Motor neuron (in vitro differentiated cells): ENCODE results near the gene SPAG16. TPM values are rescaled to one million over a fixed set of nuclear protein-coding genes. Genes with fewer than 3 reads are reported as not detected.
"Not testable (repeated sequence)": the region's sequence is repeated elsewhere in the genome, so short reads cannot be mapped to it uniquely, and the experiment has no call there.

Experiments used
- ATAC-seq, 8 experiments: fragments of 200-7000 bp; cut with Tn5 transposase; replicated peaks in 6 of 8; 2 replicates each; pipeline ENCODE4 v1.8.0; 2021; ENCODE audit warnings: mild to moderate bottlenecking in 8 of 8, moderate library complexity in 8 of 8
- H3K27ac ChIP-seq, 2 donors: fragments of 250-450 bp; sonication (Bioruptor Pico); 2 replicates each; pipeline ENCODE4 v1.9.0; 2021; ENCODE audit warnings: antibody characterized with exemption in 2 of 2, mild to moderate bottlenecking in 2 of 2, moderate library complexity in 1 of 2
- H3K4me1 ChIP-seq, 2 donors: fragments of 250-450 bp; sonication (Bioruptor Pico); replicated peaks in 1 of 2; 2 replicates each; pipeline ENCODE4 v1.6.1; 2021; ENCODE audit warnings: antibody characterized with exemption in 2 of 2, mild to moderate bottlenecking in 2 of 2, moderate library complexity in 1 of 2
- H3K4me3 ChIP-seq, 5 donors: fragments of 250-450 bp; sonication (Bioruptor Pico); 2 replicates each; pipeline ENCODE4 v1.9.0; 2021; ENCODE audit warnings: antibody characterized with exemption in 5 of 5, mild to moderate bottlenecking in 5 of 5, moderate library complexity in 4 of 5
- WGBS, 10 experiments: fragments of 450-650 bp; shearing (Covaris generic); methylation state at CpG; one replicate each; pipeline ENCODE4 v1.0.0; 2022; 5-methylcytosine and 5-hydroxymethylcytosine counted together
- in situ Hi-C, 9 experiments: fragments of 400-800 bp; cut with MboI; loops; one replicate each; pipeline ENCODE4 v1.15.0; 2021; ENCODE audit warnings: low sequenced_read_pairs in 9 of 9, low pct_unique_long_range_greater_than_20kb in 2 of 9; ENCODE audit not compliant: unreplicated experiment in 9 of 9
- total RNA-seq, 8 experiments: library from RNA; unstranded; fragments of 300-600 nt; gene quantifications; 2 replicates each; pipeline versions ENCODE4 v1.2.3 to v1.2.4, GENCODE V29; 2022

SPAG16 gene
- total RNA-seq, 8 experiments from 2014 or later, result 13.2 to 123 (median 34.7) TPM

DNA sequence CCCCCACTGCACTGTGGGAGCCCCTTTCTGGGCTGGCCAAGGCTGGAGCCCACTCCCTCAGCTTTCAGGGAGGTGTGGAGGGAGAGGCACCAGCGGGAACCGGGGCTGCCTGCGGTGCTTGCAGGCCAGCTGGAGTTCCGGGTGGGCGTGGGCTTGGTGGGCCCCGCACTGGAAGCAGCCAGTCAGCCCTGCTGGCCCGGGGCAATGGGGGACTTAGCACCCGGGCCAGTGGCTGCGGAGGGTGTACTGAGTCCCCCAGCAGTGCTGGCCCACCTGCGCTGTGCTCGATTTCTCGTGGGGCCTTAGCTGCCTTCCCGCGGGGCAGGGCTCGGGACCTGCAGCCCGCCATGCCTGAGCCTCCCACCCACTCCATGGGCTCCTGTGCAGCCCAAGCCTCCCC lies 434.1 kb downstream of the SPAG16 start:
- H3K4me3 ChIP-seq, in situ Hi-C loops, H3K4me1 ChIP-seq, H3K27ac ChIP-seq, ATAC-seq: not testable (repeated sequence)
- 100% methylated on average over 1 of the region's 16 CpGs; no CpG with 5 or more reads in 9 of the 10 experiments for WGBS, 10 experiments

DNA sequence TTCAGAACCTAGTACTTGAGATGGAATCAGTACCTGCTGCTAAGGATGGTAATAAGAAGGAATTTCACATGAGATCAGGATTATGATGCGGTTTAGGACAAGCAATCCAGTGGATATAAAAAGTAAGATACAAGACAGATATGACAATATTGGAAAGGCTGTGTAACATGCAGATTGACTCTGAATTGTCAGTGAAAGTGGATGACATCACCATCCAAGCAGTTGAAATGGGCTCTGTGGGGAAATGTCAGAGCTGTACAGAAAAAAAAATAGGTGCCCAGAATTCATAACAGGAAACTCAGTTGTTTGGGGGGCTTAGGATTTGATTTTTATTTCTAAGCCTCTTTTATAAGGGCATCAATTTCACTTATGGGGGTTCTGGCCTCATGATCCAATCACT lies 438.3 kb downstream of the SPAG16 start:
- WGBS, 10 experiments, result 0 to 100% (median 65%) methylated on average over 1 of the region's 1 CpG; no CpG with 5 or more reads in 2 of the 10 experiments
- H3K4me1 ChIP-seq, result peaks cover 9 to 10% of the 10 kb centered on the region in 2 donors
- in situ Hi-C loops, result no loop called here
- no peak overlapping the region for H3K4me3 ChIP-seq
- peak in 5 of 8 experiments; percentile 54 to 86 (median 80) for ATAC-seq
- H3K27ac ChIP-seq, result no peak overlapping the region

DNA sequence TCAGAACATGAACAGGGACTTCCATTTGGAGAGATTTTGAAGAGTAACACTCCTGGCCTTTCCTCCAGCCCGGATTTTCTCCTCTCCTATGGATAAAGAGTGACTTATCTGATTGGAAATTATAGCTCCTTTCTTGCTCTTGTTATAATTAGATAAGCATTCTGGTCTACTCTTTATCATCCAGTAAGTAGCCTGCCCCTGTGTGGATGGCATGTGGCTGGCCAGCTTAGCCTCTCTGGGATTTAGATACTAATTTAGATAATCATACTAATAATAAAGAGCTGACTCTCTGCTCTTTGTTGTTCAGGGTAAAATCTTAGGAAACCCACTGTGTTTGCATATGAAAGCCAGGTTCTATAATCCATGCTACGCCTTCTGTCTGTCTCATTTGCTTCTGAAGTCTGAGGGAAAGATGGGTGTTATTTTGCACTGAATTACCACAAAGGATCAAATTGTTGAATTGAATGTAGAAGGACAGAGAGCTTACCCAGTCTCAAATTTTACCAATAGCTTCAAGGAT lies 438.8 kb downstream of the SPAG16 start:
- in situ Hi-C loops, result no loop called here
- WGBS, 10 experiments, result 0 to 83% (median 40%) methylated on average over 1 to 2 of the region's 2 CpGs; no CpG with 5 or more reads in 4 of the 10 experiments
- peaks cover 9 to 10% of the 10 kb centered on the region in 2 donors for H3K4me1 ChIP-seq
- no peak overlapping the region for H3K27ac ChIP-seq
- H3K4me3 ChIP-seq, result no peak overlapping the region
- peak in 4 of 8 experiments; percentile 35 to 56 (median 48) for ATAC-seq

DNA sequence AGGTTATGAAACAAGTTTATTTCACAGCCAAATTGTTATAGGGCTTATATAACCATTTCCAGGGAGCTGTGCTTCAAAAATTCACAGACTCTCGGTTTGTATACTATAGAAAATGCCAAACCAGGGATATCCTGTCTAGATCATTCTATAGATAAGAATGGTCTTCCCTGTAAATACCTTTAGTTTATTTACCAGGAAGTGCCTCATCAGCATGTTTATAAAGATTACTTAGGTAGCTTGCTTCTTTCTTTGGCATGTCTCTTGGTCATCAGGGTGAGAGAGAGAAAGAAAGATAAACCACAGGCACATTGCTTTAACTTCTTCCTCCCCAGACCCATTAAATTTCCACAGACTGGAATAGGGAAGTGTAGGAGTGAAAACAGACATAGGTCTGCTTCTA lies 439.4 kb downstream of the SPAG16 start:
- no peak overlapping the region for H3K27ac ChIP-seq
- H3K4me3 ChIP-seq, result no peak overlapping the region

DNA sequence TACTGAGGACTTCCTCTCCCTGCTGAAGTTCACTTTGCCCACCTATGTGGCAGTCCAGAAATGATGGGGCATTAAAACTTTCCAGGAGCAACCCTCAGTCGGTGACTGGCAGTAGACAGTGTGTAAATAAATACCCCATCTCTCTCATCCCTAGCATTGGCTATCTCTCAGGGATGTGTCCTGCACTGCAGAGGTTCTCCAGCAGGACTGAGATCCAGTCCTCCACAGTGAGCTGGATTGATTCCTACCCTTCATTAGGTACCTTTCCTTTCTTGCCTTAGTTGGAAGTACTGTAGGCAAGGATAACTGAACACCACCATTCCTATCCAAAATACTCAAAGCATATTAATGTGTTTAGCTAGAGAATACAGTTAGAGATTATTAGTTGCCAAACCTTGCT lies 441.8 kb downstream of the SPAG16 start:
- WGBS, 10 experiments, result 86 to 100% (median 100%) methylated on average over 1 of the region's 1 CpG; no CpG with 5 or more reads in 6 of the 10 experiments
- no peak overlapping the region for H3K27ac ChIP-seq
- no peak overlapping the region for H3K4me3 ChIP-seq
- in situ Hi-C loops, result no loop called here
- ATAC-seq, result no peak
- peaks cover 9 to 10% of the 10 kb centered on the region in 2 donors for H3K4me1 ChIP-seq

More for the DNA sequence above, 439.4 kb downstream of the SPAG16 start:
- in situ Hi-C loops, result no loop called here
- peaks cover 9 to 10% of the 10 kb centered on the region in 2 donors for H3K4me1 ChIP-seq
- WGBS, 10 experiments, result 0 to 100% (median 42%) methylated on average over 1 of the region's 1 CpG; no CpG with 5 or more reads in 2 of the 10 experiments
- no peak for ATAC-seq

DNA sequence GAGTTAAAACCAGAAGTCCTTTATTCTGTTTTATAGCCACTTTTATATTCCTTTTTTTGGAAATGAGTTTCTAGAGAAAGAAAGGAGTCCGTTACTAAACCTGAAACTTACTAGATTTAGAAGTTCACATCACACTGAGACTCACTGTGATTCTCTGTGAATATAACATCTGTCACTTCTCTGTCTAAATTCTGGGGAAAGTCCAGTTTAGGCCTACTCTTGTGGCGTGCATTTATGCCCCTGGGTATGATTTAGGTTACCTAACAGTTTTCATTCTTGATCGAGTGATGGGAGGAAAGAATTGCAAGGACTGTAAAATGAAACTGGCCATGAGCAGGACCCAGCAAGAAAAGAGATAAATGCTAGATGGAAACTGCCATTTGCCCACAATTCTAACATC lies 449.6 kb downstream of the SPAG16 start:
- Histone ChIP-seq H3K4me1 (no peaks in the 10 kb centered on the region), H3K27ac (no peak overlapping the region), H3K4me3 (no peak overlapping the region)
- WGBS, 10 experiments, result 0 to 100% (median 47%) methylated on average over 1 to 3 of the region's 3 CpGs; no CpG with 5 or more reads in 2 of the 10 experiments
- no peak for ATAC-seq
- in situ Hi-C loops, result no loop called here

DNA sequence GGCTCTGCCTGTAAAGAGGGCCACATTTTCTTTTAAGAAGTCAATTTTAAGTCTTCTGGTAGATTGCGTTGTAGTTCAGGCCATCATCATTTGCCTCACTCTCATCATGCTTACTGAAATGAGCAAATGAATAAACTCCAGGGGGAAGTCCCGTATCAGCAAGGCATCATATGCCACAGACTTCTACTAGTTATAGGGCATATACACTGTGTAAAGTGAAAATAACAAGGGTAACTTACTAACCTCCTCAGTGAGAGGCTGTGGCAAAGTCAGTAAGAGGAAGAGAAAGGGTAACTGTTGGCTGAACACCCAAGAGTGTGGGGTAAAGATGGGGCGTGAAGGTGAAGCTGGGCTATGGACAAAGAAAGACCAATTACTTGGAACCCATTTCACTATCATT lies 456.2 kb downstream of the SPAG16 start:
- 13 to 100% (median 89%) methylated on average over 1 to 3 of the region's 3 CpGs; no CpG with 5 or more reads in 1 of the 10 experiments for WGBS, 10 experiments

DNA sequence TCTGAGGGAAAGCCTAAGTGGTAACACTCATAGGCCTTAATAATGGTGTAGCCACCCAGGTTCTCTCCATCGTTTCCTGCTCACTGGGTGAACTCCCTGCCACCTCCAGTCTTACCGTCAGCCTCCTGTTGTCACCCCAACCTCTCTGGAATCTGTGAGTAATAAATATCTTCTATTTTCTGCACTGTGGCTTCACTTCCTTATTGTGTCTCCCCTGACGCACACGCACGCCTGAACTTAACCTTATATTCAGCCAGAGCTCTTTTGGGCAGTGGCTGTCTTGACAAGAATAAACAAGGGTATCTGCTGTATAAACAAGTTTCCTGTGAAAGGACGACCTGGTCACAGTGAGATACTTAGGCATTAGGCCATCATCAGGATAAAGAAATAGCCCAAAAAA lies 467.2 kb downstream of the SPAG16 start:
- in situ Hi-C loops, result no loop called here
- no peak overlapping the region for H3K4me3 ChIP-seq
- H3K27ac ChIP-seq, result no peak overlapping the region
- WGBS, 10 experiments, result 14 to 100% (median 79%) methylated on average over 1 to 6 of the region's 6 CpGs; no CpG with 5 or more reads in 3 of the 10 experiments
- no peaks in the 10 kb centered on the region for H3K4me1 ChIP-seq
- peak in 3 of 8 experiments; percentile 19 to 95 (median 32) for ATAC-seq

More for the DNA sequence above, 456.2 kb downstream of the SPAG16 start:
- ATAC-seq, result no peak
- Histone ChIP-seq H3K4me1 (no peaks in the 10 kb centered on the region), H3K4me3 (no peak overlapping the region), H3K27ac (no peak overlapping the region)
- in situ Hi-C loops, result no loop called here

DNA sequence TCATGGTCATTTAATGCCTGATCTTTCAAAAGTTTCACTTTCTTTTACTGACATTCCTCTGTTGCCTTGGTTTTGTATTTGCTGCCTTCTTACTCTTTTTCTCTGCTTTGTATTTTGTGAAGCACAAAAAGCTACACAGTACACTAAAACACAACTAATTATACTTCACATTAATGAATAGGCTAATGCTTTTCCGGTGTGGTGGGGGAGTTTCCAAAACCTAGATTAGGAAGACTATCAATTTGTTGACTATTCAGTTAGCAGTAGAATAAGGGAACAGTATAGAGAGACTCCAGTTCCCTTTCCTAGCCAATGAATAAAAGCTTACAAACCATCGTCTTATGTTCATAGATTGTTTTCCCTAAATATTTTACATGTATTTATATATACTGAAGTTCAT lies 468.3 kb downstream of the SPAG16 start:
- in situ Hi-C loops, result no loop called here
- Histone ChIP-seq H3K27ac (no peak overlapping the region), H3K4me3 (no peak overlapping the region), H3K4me1 (no peaks in the 10 kb centered on the region)
- ATAC-seq, result no peak
- 38 to 100% (median 80%) methylated on average over 1 to 2 of the region's 2 CpGs; no CpG with 5 or more reads in 1 of the 10 experiments for WGBS, 10 experiments

DNA sequence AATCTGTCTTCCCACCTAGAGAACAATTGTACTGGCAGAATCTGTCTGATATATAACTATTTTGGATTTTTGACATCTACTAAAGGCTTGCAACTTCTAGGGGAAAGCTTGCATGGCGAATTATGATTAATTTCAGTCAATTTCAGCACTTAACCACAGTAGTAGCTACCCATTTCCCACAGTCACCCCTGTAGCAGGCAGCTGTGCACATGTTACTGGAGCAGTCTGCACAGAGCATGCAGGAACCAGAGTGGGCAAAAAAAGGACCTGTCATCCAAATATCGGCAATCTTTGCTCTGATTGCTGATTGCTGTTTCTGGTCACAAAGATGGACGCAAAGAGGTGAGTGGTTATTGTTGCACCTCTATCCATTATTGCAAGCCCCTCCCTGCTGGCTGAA lies 473.3 kb downstream of the SPAG16 start:
- no peak for ATAC-seq
- no peak overlapping the region for H3K4me3 ChIP-seq
- 7 to 100% (median 83%) methylated on average over 1 to 3 of the region's 3 CpGs; no CpG with 5 or more reads in 1 of the 10 experiments for WGBS, 10 experiments
- no peaks in the 10 kb centered on the region for H3K4me1 ChIP-seq
- no peak overlapping the region for H3K27ac ChIP-seq
- in situ Hi-C loops, result no loop called here

DNA sequence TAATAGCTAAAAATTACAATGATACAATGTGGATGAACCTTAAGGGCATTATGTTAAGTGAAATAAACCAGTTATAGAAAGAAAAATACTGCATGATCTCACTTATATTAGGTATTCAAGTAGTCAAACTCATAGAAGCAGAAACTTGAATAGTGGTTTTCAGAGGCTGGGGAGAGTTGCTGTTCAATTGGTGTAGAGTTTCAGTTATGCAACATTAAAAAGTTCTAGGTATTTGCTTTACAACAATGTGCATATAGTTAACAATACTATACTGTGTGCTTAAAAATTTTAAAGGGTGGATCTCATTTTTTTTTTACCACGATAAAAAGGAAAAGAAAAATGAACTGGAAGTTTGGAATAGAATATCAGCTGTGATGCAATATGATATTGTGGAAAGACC lies 479.1 kb downstream of the SPAG16 start:
- in situ Hi-C loops, result no loop called here
- peak in 1 of 8 experiments; percentile 75 for ATAC-seq
- 0 to 80% (median 41%) methylated on average over 1 of the region's 1 CpG; no CpG with 5 or more reads in 2 of the 10 experiments for WGBS, 10 experiments
- H3K4me1 ChIP-seq, result peaks cover 2 to 6% of the 10 kb centered on the region in 2 donors
- H3K27ac ChIP-seq, result no peak overlapping the region
- no peak overlapping the region for H3K4me3 ChIP-seq

DNA sequence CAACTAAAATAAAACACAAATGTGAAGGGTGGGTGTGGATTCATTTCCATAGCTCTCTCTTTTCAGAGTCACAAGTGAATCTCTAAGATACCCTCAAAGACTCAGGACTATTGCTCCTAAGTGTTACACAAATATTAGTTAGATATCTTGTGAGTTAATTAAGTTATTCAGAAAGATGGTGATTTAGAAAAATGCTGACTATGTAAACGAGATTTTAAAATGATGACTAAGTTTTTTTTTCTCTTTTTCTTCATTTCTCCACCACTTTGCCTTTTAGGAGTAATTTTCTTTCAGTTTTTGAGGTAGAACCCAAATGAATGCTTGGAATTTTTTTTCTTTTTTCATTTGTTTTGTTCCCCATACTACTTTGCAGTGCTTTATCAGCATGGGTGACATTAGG lies 479.7 kb downstream of the SPAG16 start:
- 0 to 64% (median 27%) methylated on average over 1 of the region's 1 CpG for WGBS, 10 experiments
- H3K27ac ChIP-seq, result no peak overlapping the region
- H3K4me3 ChIP-seq, result no peak overlapping the region
- no peak for ATAC-seq
- in situ Hi-C loops, result no loop called here
- H3K4me1 ChIP-seq, result peaks cover 2 to 6% of the 10 kb centered on the region in 2 donors

DNA sequence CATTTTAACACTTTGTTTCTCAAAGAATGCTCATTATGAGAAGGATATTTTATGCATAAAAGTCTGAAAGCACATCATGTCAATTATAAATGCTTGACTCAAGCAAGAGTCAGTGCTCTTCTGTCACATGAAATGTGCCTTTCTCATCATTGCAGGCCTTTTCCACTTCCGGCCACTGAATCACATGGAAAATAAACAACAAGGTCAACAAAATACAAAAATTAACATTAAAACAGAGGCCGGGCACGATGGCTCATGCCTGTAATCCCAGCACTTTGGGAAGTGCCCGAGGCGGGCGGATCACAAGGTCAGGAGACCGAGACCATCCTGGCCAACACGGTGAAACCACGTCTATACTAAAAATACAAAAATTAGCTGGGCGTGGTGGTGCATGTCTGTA lies 480.6 kb downstream of the SPAG16 start:
- 14 to 100% (median 91%) methylated on average over 1 to 9 of the region's 10 CpGs; no CpG with 5 or more reads in 2 of the 10 experiments for WGBS, 10 experiments
- Histone ChIP-seq H3K4me1 (peaks cover 2 to 6% of the 10 kb centered on the region in 2 donors), H3K4me3 (no peak overlapping the region), H3K27ac (no peak overlapping the region)
- no peak for ATAC-seq
- in situ Hi-C loops, result no loop called here

DNA sequence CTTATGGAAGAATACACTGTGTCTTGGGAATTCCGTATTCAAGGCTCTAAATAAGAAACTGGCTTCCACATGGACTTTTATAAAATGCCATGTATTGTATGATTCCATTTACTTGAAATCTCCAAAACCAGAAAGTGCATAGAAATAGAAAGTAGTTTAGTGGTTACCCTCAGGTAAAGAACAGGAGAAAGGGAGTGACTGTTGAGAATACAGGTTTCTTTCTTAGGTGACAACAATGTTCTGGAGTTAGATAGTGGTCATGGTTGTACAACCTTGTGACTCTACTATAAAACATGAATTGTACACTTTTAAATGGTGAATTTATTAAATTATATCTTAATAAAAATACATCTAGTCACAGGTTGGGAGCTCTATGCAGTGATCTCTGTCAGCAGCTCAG lies 481.8 kb downstream of the SPAG16 start:
- Histone ChIP-seq H3K27ac (no peak overlapping the region), H3K4me3 (no peak overlapping the region), H3K4me1 (peaks cover 2 to 6% of the 10 kb centered on the region in 2 donors)
- no peak for ATAC-seq
- in situ Hi-C loops, result no loop called here
- WGBS, 10 experiments, result 100% methylated on average over 1 of the region's 1 CpG; no CpG with 5 or more reads in 1 of the 10 experiments
